ENCODE results near the gene CACNA1C. TPM values are rescaled to one million over a fixed set of nuclear protein-coding genes. Genes with fewer than 3 reads are reported as not detected.

The CACNA1C gene
- total and polyA plus RNA-seq, 2 donors (not counting 1 experiment from before 2014, with no cell fraction given) = 0.01 to 0.02 TPM

DNA sequence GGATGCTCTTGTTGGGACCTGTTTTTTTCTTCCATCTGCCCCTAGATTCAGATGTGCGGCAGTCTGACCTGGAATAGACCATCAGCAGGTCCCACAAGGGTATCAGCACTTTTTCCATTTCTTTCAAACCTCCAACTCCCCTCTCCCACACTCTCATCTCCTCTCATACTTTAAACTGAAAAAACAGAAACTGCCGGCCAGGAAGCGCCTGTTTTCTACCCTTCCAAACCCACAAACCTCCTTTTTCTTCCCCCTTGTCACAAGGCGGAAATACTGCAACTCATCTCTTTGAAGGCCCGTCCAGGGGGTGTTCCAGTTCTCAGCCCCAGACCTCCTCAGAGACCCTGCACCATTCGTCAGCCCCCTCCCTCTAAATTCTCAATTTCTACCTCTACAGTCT, 679.5 kb downstream of the CACNA1C start:
- CTCF ChIA-PET = no interaction called here
- no peak for ATAC-seq (ENCODE audit: low read depth)
- Mint-ChIP-seq H3K27ac (no peak overlapping the region), H3K9me3 (ENCODE audit: insufficient read depth) (no peaks in the 10 kb centered on the region), H3K4me1 (peaks cover 2% of the 10 kb centered on the region), H3K27me3 (peaks cover 60% of the 10 kb centered on the region), H3K4me3 (no peak overlapping the region)
- H3K27ac ChIP-seq (ENCODE audit: low read length in 2 of 2) = no peak overlapping the region
- intact Hi-C loops (cut with micrococcal nuclease) = no loop called here
- H3K79me2 ChIP-seq (ENCODE audit: control insufficient read depth, insufficient read depth, low read length) = no peaks in the 10 kb centered on the region
- no peak overlapping the region for H2AFZ ChIP-seq (ENCODE audit: insufficient read depth, low read depth, low read length, poor library complexity, severe bottlenecking)
- no peaks in the 10 kb centered on the region for H3K36me3 ChIP-seq (replicated peaks in 1 of 2; ENCODE audit: control extremely low read depth in 1 of 2, control insufficient read depth in 1 of 2, extremely low read depth in 1 of 2, insufficient read depth in 2 of 2, low read length in 1 of 2)
- no peaks in the 10 kb centered on the region for H4K20me1 ChIP-seq (ENCODE audit: control insufficient read depth, insufficient read depth, low read length, poor library complexity, severe bottlenecking)
- H3K27me3 ChIP-seq (replicated peaks in 1 of 4; ENCODE audit: control extremely low read depth in 1 of 4, control insufficient read depth in 3 of 4, insufficient read depth in 4 of 4, low read length in 3 of 4) = peaks cover 0 to 18% (median 4%) of the 10 kb centered on the region in 4 experiments
- no peak overlapping the region for H3K4me3 ChIP-seq (ENCODE audit: control extremely low read depth in 1 of 5, extremely low read depth in 1 of 5, insufficient read depth in 1 of 5, low read depth in 2 of 5, low read length in 4 of 5)
- H3K9ac ChIP-seq (ENCODE audit: low read length) = no peak overlapping the region
- H3K4me1 ChIP-seq (ENCODE audit: control insufficient read depth in 2 of 2, insufficient read depth in 2 of 2, low read length in 2 of 2) = peaks cover 0 to 4% of the 10 kb centered on the region in 2 donors
- H3K9me3 ChIP-seq (ENCODE audit: control extremely low read depth in 1 of 3, control insufficient read depth in 2 of 3, insufficient read depth in 1 of 3, low read length in 2 of 3) = no peaks in the 10 kb centered on the region
- POLR2A ChIA-PET = no interaction called here
- H3K4me2 ChIP-seq (replicated peaks; ENCODE audit: low read depth, low read length, poor library complexity, severe bottlenecking) = no peak overlapping the region
- 0% methylated on average over 6 of the region's 6 CpGs for WGBS (ENCODE audit: insufficient coverage)
- no peak for DNase-seq
- TF ChIP-seq EZH2 (IDR thresholded peaks at IDR 0.05; ENCODE audit: borderline replicate concordance, insufficient read depth, low read depth, low read length, poor library complexity, severe bottlenecking) = no peak

DNA sequence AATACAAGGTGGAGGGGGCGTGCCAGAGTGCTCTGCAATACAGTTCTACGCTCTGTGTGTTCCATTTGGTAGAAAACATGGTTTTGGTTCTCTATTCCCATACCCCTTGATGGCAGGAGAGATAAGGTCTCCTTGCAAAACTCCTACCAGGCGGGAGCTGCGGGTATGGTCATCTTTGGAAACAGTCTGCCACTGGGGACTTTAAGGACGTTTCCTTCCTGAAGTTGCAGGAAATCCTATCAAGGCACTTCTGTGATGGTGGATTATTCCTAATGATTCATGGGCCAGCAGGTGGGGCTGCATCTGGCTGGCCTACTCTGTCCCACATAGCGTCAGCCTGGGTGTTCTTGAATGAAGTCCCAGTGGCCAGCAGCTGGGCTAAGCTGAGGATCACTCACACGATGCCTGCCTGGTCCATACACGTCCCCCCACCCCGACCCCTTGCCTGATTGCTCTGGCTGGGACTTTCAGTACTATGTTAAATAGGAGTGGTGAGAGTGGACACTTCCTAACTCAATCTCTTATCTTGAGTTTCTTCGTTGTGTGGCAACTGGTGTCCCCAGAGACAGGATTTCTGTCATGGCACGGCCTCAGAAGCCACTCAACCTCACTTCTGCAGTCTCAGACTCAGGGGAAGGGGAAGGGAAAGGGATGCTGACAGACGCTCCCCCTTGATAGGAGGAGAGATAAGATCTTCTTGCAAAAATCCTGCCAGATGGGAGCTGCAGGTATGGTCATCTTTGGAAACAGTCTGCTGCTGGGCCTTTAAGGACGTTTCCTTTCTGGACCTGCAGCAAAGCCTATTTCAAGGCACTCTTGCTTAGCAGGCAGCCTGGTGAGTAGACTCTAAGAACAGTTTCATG, 680.9 kb downstream of the CACNA1C start:
- no peak overlapping the region for H3K4me3 Mint-ChIP-seq
- peaks cover 2% of the 10 kb centered on the region for H3K4me1 Mint-ChIP-seq
- Histone ChIP-seq H3K4me2 (replicated peaks; ENCODE audit: low read depth, low read length, poor library complexity, severe bottlenecking) (no peak overlapping the region), H3K9ac (ENCODE audit: low read length) (no peak overlapping the region), H3K36me3 (replicated peaks in 1 of 2; ENCODE audit: control extremely low read depth in 1 of 2, control insufficient read depth in 1 of 2, extremely low read depth in 1 of 2, insufficient read depth in 2 of 2, low read length in 1 of 2) (no peaks in the 10 kb centered on the region), H3K79me2 (ENCODE audit: control insufficient read depth, insufficient read depth, low read length) (no peaks in the 10 kb centered on the region), H3K4me3 (ENCODE audit: control extremely low read depth in 1 of 5, extremely low read depth in 1 of 5, insufficient read depth in 1 of 5, low read depth in 2 of 5, low read length in 4 of 5) (no peak overlapping the region), H3K27ac (ENCODE audit: low read length in 2 of 2) (no peak overlapping the region), H3K9me3 (ENCODE audit: control extremely low read depth in 1 of 3, control insufficient read depth in 2 of 3, insufficient read depth in 1 of 3, low read length in 2 of 3) (no peaks in the 10 kb centered on the region), H2AFZ (ENCODE audit: insufficient read depth, low read depth, low read length, poor library complexity, severe bottlenecking) (no peak overlapping the region), H4K20me1 (ENCODE audit: control insufficient read depth, insufficient read depth, low read length, poor library complexity, severe bottlenecking) (no peaks in the 10 kb centered on the region), H3K4me1 (ENCODE audit: control insufficient read depth in 2 of 2, insufficient read depth in 2 of 2, low read length in 2 of 2) (peaks cover 0 to 4% of the 10 kb centered on the region in 2 donors), H3K27me3 (replicated peaks in 1 of 4; ENCODE audit: control extremely low read depth in 1 of 4, control insufficient read depth in 3 of 4, insufficient read depth in 4 of 4, low read length in 3 of 4) (peaks cover 0 to 18% (median 4%) of the 10 kb centered on the region in 4 experiments)
- peaks cover 51% of the 10 kb centered on the region for H3K27me3 Mint-ChIP-seq
- no peak overlapping the region for H3K27ac Mint-ChIP-seq
- WGBS (ENCODE audit: insufficient coverage) = 23% methylated on average over 5 of the region's 13 CpGs
- DNase-seq = no peak
- CTCF ChIA-PET = no interaction called here
- H3K9me3 Mint-ChIP-seq (ENCODE audit: insufficient read depth) = no peaks in the 10 kb centered on the region
- intact Hi-C loops (cut with micrococcal nuclease) = no loop called here
- TF ChIP-seq, protein P1, sequence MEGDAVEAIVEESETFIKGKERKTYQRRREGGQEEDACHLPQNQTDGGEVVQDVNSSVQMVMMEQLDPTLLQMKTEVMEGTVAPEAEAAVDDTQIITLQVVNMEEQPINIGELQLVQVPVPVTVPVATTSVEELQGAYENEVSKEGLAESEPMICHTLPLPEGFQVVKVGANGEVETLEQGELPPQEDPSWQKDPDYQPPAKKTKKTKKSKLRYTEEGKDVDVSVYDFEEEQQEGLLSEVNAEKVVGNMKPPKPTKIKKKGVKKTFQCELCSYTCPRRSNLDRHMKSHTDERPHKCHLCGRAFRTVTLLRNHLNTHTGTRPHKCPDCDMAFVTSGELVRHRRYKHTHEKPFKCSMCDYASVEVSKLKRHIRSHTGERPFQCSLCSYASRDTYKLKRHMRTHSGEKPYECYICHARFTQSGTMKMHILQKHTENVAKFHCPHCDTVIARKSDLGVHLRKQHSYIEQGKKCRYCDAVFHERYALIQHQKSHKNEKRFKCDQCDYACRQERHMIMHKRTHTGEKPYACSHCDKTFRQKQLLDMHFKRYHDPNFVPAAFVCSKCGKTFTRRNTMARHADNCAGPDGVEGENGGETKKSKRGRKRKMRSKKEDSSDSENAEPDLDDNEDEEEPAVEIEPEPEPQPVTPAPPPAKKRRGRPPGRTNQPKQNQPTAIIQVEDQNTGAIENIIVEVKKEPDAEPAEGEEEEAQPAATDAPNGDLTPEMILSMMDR (IDR thresholded peaks at IDR 0.05) = no peak
- TF ChIP-seq EZH2 (IDR thresholded peaks at IDR 0.05; ENCODE audit: borderline replicate concordance, insufficient read depth, low read depth, low read length, poor library complexity, severe bottlenecking) = no peak
- POLR2A ChIA-PET = no interaction called here
- ATAC-seq (ENCODE audit: low read depth) = no peak

Data from B cell (primary cell).